H1 (cell line): ENCODE data around the gene ARMC10. TPM values are rescaled to one million over a fixed set of nuclear protein-coding genes. Genes with fewer than 3 reads are reported as not detected.

ENCODE experiments used
- polyA plus RNA-seq, 7 experiments: library from polyadenylated mRNA; depleted of rRNA in 3 of 7; stranded (reverse) in 5 of 7; unstranded in 2 of 7; fragments of >200 nt in 5 of 7; fragments of 200-250 nt in 2 of 7; gene quantifications; 1 replicate in 5 of 7; 2 replicates in 1 of 7; 4 replicates in 1 of 7; pipeline versions ENCODE4 v1.2.1 to v1.2.3, GENCODE V29; 2011 to 2013; ENCODE audit warnings: missing spikeins in 2 of 7, mixed read lengths in 2 of 7
- total RNA-seq: library from RNA; stranded (reverse); fragmentation: NEBNext Ultra II Directional; extraction: Animal tissue kit (Norgen Biotek cat#: 25700); gene quantifications from 2 replicates; pipeline ENCODE4 v1.2.1, GENCODE V29; 2021

ARMC10 gene
- total and polyA plus RNA-seq, 2 of the 8 experiments (the other 6 are each of a cell fraction or from before 2014, with no cell fraction given): 16.4 to 44.3 TPM

Other genes starting within 250 kb of the ARMC10 start
- 3.0 and 3.3 TPM in 2 replicates for gene LRRC17, start 162.1 kb upstream of the ARMC10 start, total RNA-seq
- 2.2 and 3.0 TPM in 2 replicates for gene LRRC17, start 162.1 kb upstream of the ARMC10 start, polyA plus RNA-seq (2011; rRNA removed)
- 1.2 and 2.8 TPM in 2 replicates for gene FBXL13, start 344 bp upstream of the ARMC10 start, total RNA-seq
- gene FBXL13, start 344 bp upstream of the ARMC10 start, polyA plus RNA-seq (2011; rRNA removed): 1.1 and 1.2 TPM in 2 replicates
- 9.1 and 9.9 TPM in 2 replicates for gene NAPEPLD, start 74.0 kb downstream of the ARMC10 start, total RNA-seq
- gene NAPEPLD, start 74.0 kb downstream of the ARMC10 start, polyA plus RNA-seq (2011; rRNA removed): 3.2 and 4.2 TPM in 2 replicates
- gene PMPCB, start 222.3 kb downstream of the ARMC10 start, total RNA-seq: 81.2 and 83.5 TPM in 2 replicates
- gene PMPCB, start 222.3 kb downstream of the ARMC10 start, polyA plus RNA-seq (2011; rRNA removed): 33.0 and 60.6 TPM in 2 replicates